DOHH2 (cell line): Measurements from ENCODE around the gene RGS1.

Experiments used
- H3F3A ChIP-seq: fragments of 200-600 bp; sonication (generic), shearing (Covaris generic); 2 replicates; pipeline ENCODE4 v1.6.0; 2016; ENCODE audit warnings: antibody characterized with exemption, mild to moderate bottlenecking; ENCODE audit not compliant: control insufficient read depth, insufficient read depth
- H3K27ac ChIP-seq: fragments of 200-600 bp; sonication (generic); 2 replicates; pipeline ENCODE4 v1.5.1; 2014; ENCODE audit warnings: low read depth, mild to moderate bottlenecking, low read length, moderate library complexity
- H3K27me3 ChIP-seq: fragments of 200-600 bp; sonication (generic); 2 replicates; pipeline ENCODE4 v1.6.1; 2014; ENCODE audit warnings: mild to moderate bottlenecking, low read length, mixed read lengths; ENCODE audit not compliant: control insufficient read depth
- H3K36me3 ChIP-seq: fragments of 200-600 bp; sonication (generic); 2 replicates; pipeline ENCODE4 v1.6.1; 2014; ENCODE audit warnings: mild to moderate bottlenecking, low read length, moderate library complexity, mixed read lengths; ENCODE audit not compliant: control insufficient read depth
- H3K4me1 ChIP-seq: fragments of 200-600 bp; sonication (generic); 2 replicates; pipeline ENCODE4 v1.6.1; 2014; ENCODE audit warnings: mild to moderate bottlenecking, low read length, mixed read lengths; ENCODE audit not compliant: control insufficient read depth
- H3K4me2 ChIP-seq: fragments of 200-600 bp; sonication (generic); 2 replicates; pipeline ENCODE4 v1.6.0; 2014; ENCODE audit warnings: mild to moderate bottlenecking, low read length, moderate library complexity
- H3K4me3 ChIP-seq: fragments of 200-600 bp; sonication (generic); 2 replicates; pipeline ENCODE4 v1.5.1; 2014; ENCODE audit warnings: mild to moderate bottlenecking, low read length, mixed read lengths
- H3K79me2 ChIP-seq: fragments of 200-600 bp; sonication (generic); 2 replicates; pipeline ENCODE4 v1.6.1; 2014; ENCODE audit warnings: mild to moderate bottlenecking, low read length, mixed read lengths; ENCODE audit not compliant: control insufficient read depth
- H3K9me2 ChIP-seq: fragments of 200-600 bp; sonication (generic); replicated peaks from 2 replicates; pipeline ENCODE4 v1.6.1; 2014; ENCODE audit warnings: mild to moderate bottlenecking, low read length, mixed read lengths; ENCODE audit not compliant: control insufficient read depth
- H3K9me3 ChIP-seq: fragments of 200-600 bp; sonication (generic); 2 replicates; pipeline ENCODE4 v1.6.1; 2014; ENCODE audit warnings: antibody characterized with exemption, low read length, mixed read lengths; ENCODE audit not compliant: control insufficient read depth, insufficient read depth
- H4K20me1 ChIP-seq: fragments of 200-600 bp; sonication (generic); 2 replicates; pipeline ENCODE4 v1.6.0; 2014; ENCODE audit warnings: low read depth, mild to moderate bottlenecking, antibody characterized with exemption, low read length, moderate library complexity; ENCODE audit not compliant: control insufficient read depth, insufficient read depth
- CTCF ChIP-seq: fragments of 200-600 bp; sonication (generic); IDR thresholded peaks from one replicate; pipeline ENCODE4 v1.5.1; 2014; ENCODE audit warnings: antibody characterized with exemption, mild to moderate bottlenecking, low read depth, low read length; ENCODE audit not compliant: poor library complexity, severe bottlenecking
- EZH2phosphoT487 ChIP-seq: fragments of 200-600 bp; sonication (generic); IDR thresholded peaks from 2 replicates; pipeline ENCODE4 v1.6.1; 2017; ENCODE audit warnings: borderline replicate concordance, mild to moderate bottlenecking, antibody characterized with exemption, low read length, moderate library complexity, mixed read lengths

The RGS1 gene

GRCh38 chr1:192581131-192581927 is 5.8 kb downstream of the RGS1 start:
- no peak overlapping the region for H3K4me3 ChIP-seq
- no peaks in the 10 kb centered on the region for H3K79me2 ChIP-seq
- H3K4me2 ChIP-seq = no peak overlapping the region
- no peaks in the 10 kb centered on the region for H3K9me2 ChIP-seq
- TF ChIP-seq EZH2phosphoT487 (no peak), CTCF (no peak)
- no peak overlapping the region for H3K27ac ChIP-seq
- H4K20me1 ChIP-seq = no peaks in the 10 kb centered on the region
- no peaks in the 10 kb centered on the region for H3K27me3 ChIP-seq
- no peaks in the 10 kb centered on the region for H3K9me3 ChIP-seq
- H3K36me3 ChIP-seq = peaks cover 27% of the 10 kb centered on the region
- H3K4me1 ChIP-seq = peaks cover 19% of the 10 kb centered on the region
- no peaks in the 10 kb centered on the region for H3F3A ChIP-seq

GRCh38 chr1:192584866-192585265 is 9.3 kb downstream of the RGS1 start:
- H4K20me1 ChIP-seq = no peaks in the 10 kb centered on the region
- H3K9me2 ChIP-seq = no peaks in the 10 kb centered on the region
- TF ChIP-seq CTCF (no peak), EZH2phosphoT487 (no peak)
- H3K4me1 ChIP-seq = no peaks in the 10 kb centered on the region
- H3K9me3 ChIP-seq = no peaks in the 10 kb centered on the region
- H3K79me2 ChIP-seq = no peaks in the 10 kb centered on the region
- no peak overlapping the region for H3K27ac ChIP-seq
- no peak overlapping the region for H3K4me3 ChIP-seq
- no peaks in the 10 kb centered on the region for H3K36me3 ChIP-seq
- no peaks in the 10 kb centered on the region for H3F3A ChIP-seq
- no peak overlapping the region for H3K4me2 ChIP-seq
- no peaks in the 10 kb centered on the region for H3K27me3 ChIP-seq

GRCh38 chr1:192587386-192588266 is 12.1 kb downstream of the RGS1 start:
- H3K4me1 ChIP-seq = no peaks in the 10 kb centered on the region
- no peaks in the 10 kb centered on the region for H3F3A ChIP-seq
- H3K79me2 ChIP-seq = no peaks in the 10 kb centered on the region
- H3K4me2 ChIP-seq = no peak overlapping the region
- no peak for TF ChIP-seq CTCF
- no peak for TF ChIP-seq EZH2phosphoT487
- no peaks in the 10 kb centered on the region for H3K27me3 ChIP-seq
- no peaks in the 10 kb centered on the region for H3K9me3 ChIP-seq
- H3K4me3 ChIP-seq = no peak overlapping the region
- H3K9me2 ChIP-seq = no peaks in the 10 kb centered on the region
- H3K36me3 ChIP-seq = no peaks in the 10 kb centered on the region
- H3K27ac ChIP-seq = no peak overlapping the region
- H4K20me1 ChIP-seq = no peaks in the 10 kb centered on the region
